SHP77 treated with DMSO at 0.1 percent for 48 hours (cell line): ENCODE results near the gene DCHS2.

Experiments
- DNase-seq: peaks from one replicate; lab custom pipeline; 2025; lab: John Stamatoyannopoulos, UW

DCHS2 gene

GRCh38 chr4:154490583-154491340 is 837 bp downstream of the DCHS2 start:
- DNase-seq: no peak

- no peak for DNase-seq
These were observed 1.4 kb downstream of the DCHS2 start for GRCh38 chr4:154490234-154490582.

DNA sequence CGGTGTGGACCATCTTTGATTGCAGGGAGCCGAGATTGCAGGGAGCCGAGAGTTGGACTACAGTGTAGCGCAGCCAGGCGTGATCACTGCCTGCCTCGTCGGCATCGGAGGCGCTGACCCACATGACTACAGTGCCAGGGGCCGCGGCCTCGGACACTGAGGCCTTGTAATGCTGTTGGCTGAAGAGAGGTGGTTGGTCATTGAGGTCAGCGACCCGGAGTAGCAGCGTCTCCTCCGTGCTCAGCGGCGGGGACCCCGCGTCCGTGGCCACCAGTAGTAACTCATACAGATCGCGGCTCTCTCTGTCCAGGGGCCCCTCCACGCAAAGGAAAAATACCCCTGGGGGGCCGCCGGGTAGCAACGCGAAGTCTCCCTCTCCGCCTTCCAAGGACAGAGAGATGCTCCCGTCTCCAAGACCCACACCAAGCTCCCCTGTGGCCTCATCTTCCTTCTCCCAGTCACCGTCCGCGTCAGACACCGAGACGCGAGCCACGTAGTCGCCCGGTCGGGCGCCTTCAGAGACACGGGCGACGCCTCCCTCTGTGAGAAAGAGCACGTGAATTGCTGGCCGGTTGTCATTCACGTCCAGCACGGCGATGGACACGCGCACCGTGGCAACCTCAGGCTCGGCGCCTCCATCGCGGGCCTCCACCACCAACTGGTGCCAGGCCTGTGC is 1.9 kb downstream of the DCHS2 start:
- DNase-seq: no peak

DNA sequence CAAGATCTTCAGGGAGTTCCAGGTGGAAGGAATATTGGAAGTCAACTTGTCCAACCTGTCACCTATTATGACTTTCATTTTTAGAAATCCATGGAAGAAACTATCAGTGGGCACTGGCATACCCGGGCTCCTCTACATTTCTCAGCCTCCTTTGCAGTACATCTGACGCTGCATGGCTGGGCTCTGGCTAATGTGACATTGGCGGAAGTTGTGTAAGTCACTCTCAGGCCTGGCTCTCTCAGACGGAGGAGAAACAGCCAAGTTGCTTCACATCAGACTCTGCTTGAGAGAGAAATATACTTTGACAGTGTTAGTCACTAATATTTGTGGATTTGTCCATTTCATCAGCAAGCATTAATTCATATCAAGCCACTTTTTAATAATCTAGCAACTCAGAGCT is 4.5 kb downstream of the DCHS2 start:
- DNase-seq: no peak

- DNase-seq: no peak
These were observed 6.3 kb downstream of the DCHS2 start for GRCh38 chr4:154485127-154485773.

- no peak for DNase-seq
These were observed 13.1 kb downstream of the DCHS2 start for GRCh38 chr4:154478547-154478946.

DNA sequence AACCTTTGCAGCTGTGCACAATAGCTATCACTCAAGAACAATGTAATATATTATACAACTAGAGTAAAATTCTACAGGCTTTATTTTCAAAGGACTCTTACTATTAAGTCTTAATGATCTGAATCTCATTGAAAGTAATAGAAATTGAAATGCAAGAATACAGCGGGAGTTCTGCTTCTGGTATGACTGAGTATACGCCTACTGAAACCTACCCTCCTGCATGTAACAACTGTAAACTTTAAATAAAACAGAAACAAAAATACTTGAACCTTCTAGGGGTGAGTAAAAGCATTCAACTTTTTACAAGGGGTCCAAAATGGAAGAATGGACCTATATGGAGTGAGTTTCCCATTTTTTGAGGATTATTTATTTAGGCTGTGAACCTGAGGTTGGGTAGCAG is 13.5 kb downstream of the DCHS2 start:
- DNase-seq: no peak

GRCh38 chr4:154476232-154476631 is 15.4 kb downstream of the DCHS2 start:
- DNase-seq: no peak

- no peak for DNase-seq
These were observed 15.8 kb downstream of the DCHS2 start for GRCh38 chr4:154475820-154476219.

- no peak for DNase-seq
These were observed 18.1 kb downstream of the DCHS2 start for GRCh38 chr4:154473497-154473896.

GRCh38 chr4:154472858-154473257 is 18.7 kb downstream of the DCHS2 start:
- DNase-seq: no peak

GRCh38 chr4:154471526-154472331 is 19.9 kb downstream of the DCHS2 start:
- no peak for DNase-seq

- no peak for DNase-seq
These were observed 20.6 kb downstream of the DCHS2 start for GRCh38 chr4:154471032-154471431.

DNA sequence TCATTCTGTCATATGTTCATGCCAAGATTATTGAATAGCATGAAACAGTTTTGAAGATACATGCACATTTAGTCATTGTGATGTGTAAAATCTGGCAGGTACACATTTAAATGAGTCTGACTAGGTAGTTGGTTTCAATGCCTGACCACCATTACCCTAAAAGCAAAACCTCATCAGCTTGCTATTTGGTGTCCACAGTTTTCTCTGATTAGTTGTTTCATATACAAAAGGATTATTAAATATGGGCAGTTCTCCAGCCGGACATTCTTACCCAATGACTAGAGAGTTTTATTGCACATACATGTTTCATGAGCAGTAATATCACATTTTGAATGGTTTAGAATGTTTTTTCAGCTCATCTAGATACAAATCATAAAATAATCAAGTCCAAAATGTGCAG is 23.7 kb downstream of the DCHS2 start:
- no peak for DNase-seq

GRCh38 chr4:154466336-154466735 is 25.3 kb downstream of the DCHS2 start:
- DNase-seq: no peak

GRCh38 chr4:154465085-154465484 is 26.5 kb downstream of the DCHS2 start:
- DNase-seq: no peak

DNA sequence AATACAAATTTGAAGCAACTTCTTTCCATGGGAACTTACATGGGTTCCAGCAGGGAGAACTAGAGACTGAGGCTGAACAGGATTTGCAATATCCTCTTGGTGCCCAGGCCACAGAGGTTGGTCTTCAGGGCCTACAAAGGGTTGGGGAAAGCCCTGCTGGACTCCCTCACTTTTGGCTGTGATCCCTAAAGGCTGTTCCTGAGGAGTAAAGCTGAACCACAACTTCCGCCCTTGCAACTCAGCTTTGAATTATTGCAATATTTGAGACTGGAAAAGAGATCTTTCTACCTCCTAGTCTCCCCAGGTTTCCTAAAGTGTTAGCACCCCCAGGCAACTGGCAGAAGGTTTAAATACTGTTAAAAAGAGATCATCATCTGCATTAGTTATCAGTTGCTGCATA is 26.9 kb downstream of the DCHS2 start:
- no peak for DNase-seq

DNA sequence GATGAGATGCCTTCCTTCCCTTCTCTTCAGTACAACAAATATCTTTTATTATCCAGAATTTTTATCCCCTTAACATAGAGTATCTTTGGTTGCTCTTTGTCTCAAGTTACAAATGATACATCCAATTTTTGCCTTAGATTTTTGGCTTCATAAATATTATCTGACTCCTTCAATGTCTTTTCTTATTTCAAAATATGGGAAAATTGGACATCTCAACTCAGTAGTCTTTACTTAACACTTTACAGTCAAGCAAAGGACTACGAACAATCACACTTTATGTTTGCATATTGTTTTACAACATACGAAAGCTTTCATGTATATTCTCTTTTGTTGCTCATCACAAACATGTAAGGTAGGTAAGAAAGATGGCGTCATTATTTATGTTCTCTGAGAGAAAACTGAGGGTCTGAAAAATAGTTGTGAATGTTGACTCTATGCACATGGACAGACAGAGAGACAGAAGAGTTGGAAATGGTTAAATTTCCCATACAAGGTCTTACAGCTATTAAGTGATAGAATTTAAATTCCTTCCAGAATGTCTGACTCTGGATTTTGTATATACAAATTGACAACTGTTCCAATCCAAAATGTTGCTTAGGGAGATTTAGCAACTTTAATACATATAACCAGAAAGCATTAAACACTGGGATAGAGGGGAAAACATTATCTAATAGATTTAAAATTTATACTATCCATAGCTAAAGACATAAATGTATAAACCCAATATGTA is 29.4 kb downstream of the DCHS2 start:
- DNase-seq: no peak

DNA sequence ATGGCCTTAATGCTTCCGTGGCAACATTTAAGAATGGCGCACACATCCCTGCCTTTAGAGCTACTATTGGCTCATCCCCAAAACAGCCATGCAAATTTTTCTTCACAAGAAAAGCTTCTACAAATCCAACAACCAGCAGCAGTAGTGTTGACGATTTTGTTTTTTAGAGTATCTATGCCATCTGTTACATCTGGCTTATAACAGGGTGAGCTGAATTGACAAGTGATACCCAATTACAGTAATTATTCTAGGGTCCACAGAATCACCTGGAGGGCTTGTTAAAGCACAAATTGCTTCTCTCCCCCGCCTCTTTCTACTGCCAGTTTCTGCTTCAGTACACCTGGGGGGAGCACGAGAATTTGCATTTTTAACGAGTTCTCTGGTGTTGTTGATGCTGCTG is 34.1 kb downstream of the DCHS2 start:
- DNase-seq: no peak

DNA sequence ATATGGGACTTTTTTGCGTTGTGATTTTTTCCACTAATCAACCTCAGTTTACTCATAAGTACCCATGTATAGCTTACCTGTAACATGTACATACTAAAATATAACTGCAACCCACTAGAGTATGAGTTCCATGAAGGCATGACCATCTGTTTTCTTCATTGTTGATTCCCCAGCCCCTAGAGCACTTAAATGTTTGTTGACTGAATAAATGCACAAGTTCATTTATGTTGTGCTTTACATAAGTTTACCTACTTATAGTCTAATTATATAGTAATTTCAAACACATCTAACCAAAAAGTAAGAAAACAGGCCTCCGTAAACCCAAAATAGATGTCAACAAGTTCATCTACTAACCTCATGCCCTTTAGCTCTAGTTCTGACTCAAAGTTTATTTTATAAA is 34.7 kb downstream of the DCHS2 start:
- no peak for DNase-seq

GRCh38 chr4:154456240-154456639 is 35.4 kb downstream of the DCHS2 start:
- DNase-seq: no peak

GRCh38 chr4:154455111-154455510 is 36.5 kb downstream of the DCHS2 start:
- no peak for DNase-seq
